ENCODE measurements around the gene MRPS6. TPM values are rescaled to one million over a fixed set of nuclear protein-coding genes. Genes with fewer than 3 reads are reported as not detected.

MRPS6 gene
- total and polyA plus RNA-seq, 2 of the 13 experiments (the other 11 are each of a cell fraction or from before 2014, with no cell fraction given) = 14.2 to 26.9 TPM

DNA sequence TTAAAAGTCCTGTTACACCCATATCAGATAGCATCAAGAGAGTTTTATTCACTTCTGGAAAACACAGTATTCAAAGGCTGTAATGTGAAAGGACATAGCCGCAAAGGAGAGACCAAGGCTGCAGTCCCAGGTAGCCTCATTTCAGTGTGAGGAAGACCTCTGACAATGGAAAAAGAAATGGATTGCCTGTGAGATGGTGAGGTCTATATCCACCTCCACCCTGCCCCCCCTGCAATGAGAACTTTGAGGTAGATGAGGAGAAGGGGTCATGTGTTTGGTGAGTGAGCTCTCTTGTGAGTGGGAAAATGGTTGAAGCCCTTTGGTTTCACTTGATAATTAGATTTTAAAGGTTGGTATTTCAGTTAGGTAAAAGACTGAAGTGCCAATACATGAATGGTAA, 3.5 kb downstream of the MRPS6 start:
- TF ChIP-seq POLR2G (IDR thresholded peaks at IDR 0.05; ENCODE audit: low read depth, low read length) (peak; percentile 46; the same call in 1 of the 2 replicates), FOXA3 (CRISPR knock-in tag; IDR thresholded peaks at IDR 0.05) (no peak)
- H3K4me2 ChIP-seq (ENCODE audit: low read depth, low read length) = no peak overlapping the region

GRCh38 chr21:34077888-34078287, 4.5 kb downstream of the MRPS6 start:
- Histone ChIP-seq H4K20me1 (ENCODE audit: insufficient read depth, low read length) (peaks cover 7% of the 10 kb centered on the region), H3K9me3 (ENCODE audit: low read length) (no peaks in the 10 kb centered on the region), H3K4me1 (ENCODE audit: insufficient read depth, low read length) (peaks cover 36% of the 10 kb centered on the region), H3K27me3 (ENCODE audit: control insufficient read depth in 1 of 2, insufficient read depth in 2 of 2, low read length in 2 of 2) (no peaks in the 10 kb centered on the region), H3K4me3 (replicated peaks in 1 of 3; ENCODE audit: insufficient read depth in 1 of 3, low read depth in 2 of 3, low read length in 3 of 3) (no peak overlapping the region), H3K27ac (ENCODE audit: extremely low read length, insufficient read depth, low read length) (no peak overlapping the region), H2AFZ (ENCODE audit: low read length) (no peak overlapping the region), H3K9ac (ENCODE audit: insufficient read depth, low read depth, low read length) (no peak overlapping the region), H3K79me2 (ENCODE audit: insufficient read depth, low read length) (peaks cover 23% of the 10 kb centered on the region), H3K4me2 (ENCODE audit: low read depth, low read length) (no peak overlapping the region), H3K36me3 (replicated peaks in 1 of 2; ENCODE audit: control insufficient read depth in 1 of 2, insufficient read depth in 2 of 2, low read length in 2 of 2) (no peaks in the 10 kb centered on the region; a peak in 3 of 5 replicates)
- BruUV-seq (replicated peaks) = no TSS peak
- ATAC-seq (no peak), FAIRE-seq (no peak), DNase-seq (ENCODE audit: low spot score) (no peak)
- POLR2A ChIA-PET = no interaction called here
- in situ Hi-C loops (cut with HindIII; ENCODE audit: extremely low pct_ligation_motif_present, low pct_unique_long_range_greater_than_20kb) (loop anchor here (10.0 kb wide), 1 partner anchor 127 kb away; no protein-coding TSS in a partner anchor), intact Hi-C loops (cut with micrococcal nuclease; ENCODE audit: unreplicated experiment) (no loop called here)
- CTCF ChIA-PET (ENCODE audit: low intra/inter-chr PET ratio, low total read pairs) = no interaction called here
- 96% methylated on average over 1 of the region's 1 CpG for WGBS (ENCODE audit: low lambda C conversion rate)
- TF ChIP-seq, protein P1, sequence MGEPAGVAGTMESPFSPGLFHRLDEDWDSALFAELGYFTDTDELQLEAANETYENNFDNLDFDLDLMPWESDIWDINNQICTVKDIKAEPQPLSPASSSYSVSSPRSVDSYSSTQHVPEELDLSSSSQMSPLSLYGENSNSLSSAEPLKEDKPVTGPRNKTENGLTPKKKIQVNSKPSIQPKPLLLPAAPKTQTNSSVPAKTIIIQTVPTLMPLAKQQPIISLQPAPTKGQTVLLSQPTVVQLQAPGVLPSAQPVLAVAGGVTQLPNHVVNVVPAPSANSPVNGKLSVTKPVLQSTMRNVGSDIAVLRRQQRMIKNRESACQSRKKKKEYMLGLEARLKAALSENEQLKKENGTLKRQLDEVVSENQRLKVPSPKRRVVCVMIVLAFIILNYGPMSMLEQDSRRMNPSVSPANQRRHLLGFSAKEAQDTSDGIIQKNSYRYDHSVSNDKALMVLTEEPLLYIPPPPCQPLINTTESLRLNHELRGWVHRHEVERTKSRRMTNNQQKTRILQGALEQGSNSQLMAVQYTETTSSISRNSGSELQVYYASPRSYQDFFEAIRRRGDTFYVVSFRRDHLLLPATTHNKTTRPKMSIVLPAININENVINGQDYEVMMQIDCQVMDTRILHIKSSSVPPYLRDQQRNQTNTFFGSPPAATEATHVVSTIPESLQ (CRISPR knock-in tag; conservative IDR thresholded peaks at IDR 0.05) = no peak
- TF ChIP-seq GPBP1L1 (CRISPR knock-in tag; IDR thresholded peaks at IDR 0.05) = no peak
- no peak for TF ChIP-seq XRCC5 (optimal IDR thresholded peaks at IDR 0.05; ENCODE audit: low read length)
- TF ChIP-seq, protein P2, sequence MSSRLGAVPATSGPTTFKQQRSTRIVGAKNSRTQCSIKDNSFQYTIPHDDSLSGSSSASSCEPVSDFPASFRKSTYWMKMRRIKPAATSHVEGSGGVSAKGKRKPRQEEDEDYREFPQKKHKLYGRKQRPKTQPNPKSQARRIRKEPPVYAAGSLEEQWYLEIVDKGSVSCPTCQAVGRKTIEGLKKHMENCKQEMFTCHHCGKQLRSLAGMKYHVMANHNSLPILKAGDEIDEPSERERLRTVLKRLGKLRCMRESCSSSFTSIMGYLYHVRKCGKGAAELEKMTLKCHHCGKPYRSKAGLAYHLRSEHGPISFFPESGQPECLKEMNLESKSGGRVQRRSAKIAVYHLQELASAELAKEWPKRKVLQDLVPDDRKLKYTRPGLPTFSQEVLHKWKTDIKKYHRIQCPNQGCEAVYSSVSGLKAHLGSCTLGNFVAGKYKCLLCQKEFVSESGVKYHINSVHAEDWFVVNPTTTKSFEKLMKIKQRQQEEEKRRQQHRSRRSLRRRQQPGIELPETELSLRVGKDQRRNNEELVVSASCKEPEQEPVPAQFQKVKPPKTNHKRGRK (CRISPR knock-in tag; IDR thresholded peaks at IDR 0.05) = no peak
- no peak for TF ChIP-seq SCMH1 (CRISPR knock-in tag; IDR thresholded peaks at IDR 0.05; ENCODE audit: borderline replicate concordance)
- no peak for TF ChIP-seq CSRNP2 (CRISPR knock-in tag; conservative IDR thresholded peaks at IDR 0.05; ENCODE audit: low read depth)
- TF ChIP-seq, protein P3, sequence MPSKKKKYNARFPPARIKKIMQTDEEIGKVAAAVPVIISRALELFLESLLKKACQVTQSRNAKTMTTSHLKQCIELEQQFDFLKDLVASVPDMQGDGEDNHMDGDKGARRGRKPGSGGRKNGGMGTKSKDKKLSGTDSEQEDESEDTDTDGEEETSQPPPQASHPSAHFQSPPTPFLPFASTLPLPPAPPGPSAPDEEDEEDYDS (CRISPR knock-in tag; IDR thresholded peaks at IDR 0.05) = no peak

More for the DNA sequence above, 3.5 kb downstream of the MRPS6 start:
- WGBS (ENCODE audit: low lambda C conversion rate) = 95% methylated on average over 1 of the region's 1 CpG
- Histone ChIP-seq H3K9ac (ENCODE audit: insufficient read depth, low read depth, low read length) (no peak overlapping the region), H3K79me2 (ENCODE audit: insufficient read depth, low read length) (peaks cover 19% of the 10 kb centered on the region), H3K27me3 (ENCODE audit: control insufficient read depth in 1 of 2, insufficient read depth in 2 of 2, low read length in 2 of 2) (no peaks in the 10 kb centered on the region), H3K9me3 (ENCODE audit: low read length) (no peaks in the 10 kb centered on the region), H3K4me3 (replicated peaks in 1 of 3; ENCODE audit: insufficient read depth in 1 of 3, low read depth in 2 of 3, low read length in 3 of 3) (no peak overlapping the region), H2AFZ (ENCODE audit: low read length) (no peak overlapping the region), H3K27ac (ENCODE audit: extremely low read length, insufficient read depth, low read length) (no peak overlapping the region), H4K20me1 (ENCODE audit: insufficient read depth, low read length) (peaks cover 7% of the 10 kb centered on the region), H3K36me3 (replicated peaks in 1 of 2; ENCODE audit: control insufficient read depth in 1 of 2, insufficient read depth in 2 of 2, low read length in 2 of 2) (no peaks in the 10 kb centered on the region; a peak in 2 of 5 replicates), H3K4me1 (ENCODE audit: insufficient read depth, low read length) (peaks cover 46% of the 10 kb centered on the region)
- no peak for ATAC-seq
- ChIA-PET POLR2A (no interaction called here), CTCF (ENCODE audit: low intra/inter-chr PET ratio, low total read pairs) (no interaction called here)
- in situ Hi-C loops (cut with HindIII; ENCODE audit: extremely low pct_ligation_motif_present, low pct_unique_long_range_greater_than_20kb) (loop anchor here (10.0 kb wide), 1 partner anchor 128 kb away; no protein-coding TSS in a partner anchor), intact Hi-C loops (cut with micrococcal nuclease; ENCODE audit: unreplicated experiment) (no loop called here)
- no TSS peak for BruUV-seq (replicated peaks)
- no peak for FAIRE-seq
- DNase-seq (ENCODE audit: low spot score) = no peak

All from HepG2 (cell line).